ENCODE results near the gene NUP98.

DNA sequence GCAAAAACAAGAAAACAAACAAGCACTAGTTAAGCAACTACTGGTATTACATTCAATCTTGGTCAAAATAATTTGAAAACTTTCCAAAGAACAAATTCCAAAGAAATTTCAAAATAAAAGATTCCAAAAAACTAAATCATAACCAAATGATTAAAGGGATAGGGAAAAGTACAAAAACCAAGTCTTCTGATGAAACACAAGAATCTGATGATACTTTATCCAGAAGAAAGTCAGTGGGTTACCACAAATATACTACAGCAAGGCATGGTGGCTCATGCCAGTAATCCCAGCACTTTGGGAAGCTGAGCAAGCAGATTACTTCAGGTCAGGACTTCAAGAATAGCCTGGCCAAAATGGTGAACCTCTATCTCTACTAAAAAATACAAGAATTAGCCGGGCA lies 59.1 kb downstream of the NUP98 start:
- TF ChIP-seq, protein P1, sequence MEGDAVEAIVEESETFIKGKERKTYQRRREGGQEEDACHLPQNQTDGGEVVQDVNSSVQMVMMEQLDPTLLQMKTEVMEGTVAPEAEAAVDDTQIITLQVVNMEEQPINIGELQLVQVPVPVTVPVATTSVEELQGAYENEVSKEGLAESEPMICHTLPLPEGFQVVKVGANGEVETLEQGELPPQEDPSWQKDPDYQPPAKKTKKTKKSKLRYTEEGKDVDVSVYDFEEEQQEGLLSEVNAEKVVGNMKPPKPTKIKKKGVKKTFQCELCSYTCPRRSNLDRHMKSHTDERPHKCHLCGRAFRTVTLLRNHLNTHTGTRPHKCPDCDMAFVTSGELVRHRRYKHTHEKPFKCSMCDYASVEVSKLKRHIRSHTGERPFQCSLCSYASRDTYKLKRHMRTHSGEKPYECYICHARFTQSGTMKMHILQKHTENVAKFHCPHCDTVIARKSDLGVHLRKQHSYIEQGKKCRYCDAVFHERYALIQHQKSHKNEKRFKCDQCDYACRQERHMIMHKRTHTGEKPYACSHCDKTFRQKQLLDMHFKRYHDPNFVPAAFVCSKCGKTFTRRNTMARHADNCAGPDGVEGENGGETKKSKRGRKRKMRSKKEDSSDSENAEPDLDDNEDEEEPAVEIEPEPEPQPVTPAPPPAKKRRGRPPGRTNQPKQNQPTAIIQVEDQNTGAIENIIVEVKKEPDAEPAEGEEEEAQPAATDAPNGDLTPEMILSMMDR (conservative IDR thresholded peaks at IDR 0.05; ENCODE audit: low read depth, low read length): no peak
- TF ChIP-seq EZH2 (IDR thresholded peaks at IDR 0.05; ENCODE audit: borderline replicate concordance, low read depth, low read length, poor library complexity, severe bottlenecking): no peak

All from A673 (cell line).